HG02759 (cell line): ENCODE results near the gene RNF112.
"Not testable (repeated sequence)": the region's sequence is repeated elsewhere in the genome, so short reads cannot be mapped to it uniquely, and the experiment has no call there.

Experiments used
- ATAC-seq: cut with Tn5 transposase; IDR thresholded peaks from one replicate; pipeline ENCODE4 v1.9.1; 2021; ENCODE audit warnings: mild to moderate bottlenecking, moderate library complexity; ENCODE audit not compliant: unreplicated experiment

Gene RNF112

GRCh38 chr17:19443148-19443547 is 32.1 kb downstream of the RNF112 start:
- no peak for ATAC-seq

- ATAC-seq, result no peak
Observed at GRCh38 chr17:19445105-19445504, 34.1 kb downstream of the RNF112 start.

- not testable (repeated sequence) for ATAC-seq
Observed at GRCh38 chr17:19446577-19446976, 35.5 kb downstream of the RNF112 start.

- no peak for ATAC-seq
Observed at GRCh38 chr17:19447085-19447583, 36.1 kb downstream of the RNF112 start.

- no peak for ATAC-seq
Observed at GRCh38 chr17:19448341-19449268, 37.6 kb downstream of the RNF112 start.

- no peak for ATAC-seq
Observed at GRCh38 chr17:19449656-19450055, 38.6 kb downstream of the RNF112 start.

GRCh38 chr17:19453296-19453695 is 42.3 kb downstream of the RNF112 start:
- no peak for ATAC-seq

GRCh38 chr17:19454074-19454473 is 43.0 kb downstream of the RNF112 start:
- ATAC-seq, result no peak

GRCh38 chr17:19456016-19456927 is 45.2 kb downstream of the RNF112 start:
- no peak for ATAC-seq

GRCh38 chr17:19457046-19457445 is 46.0 kb downstream of the RNF112 start:
- ATAC-seq, result no peak

- ATAC-seq, result no peak
Observed at GRCh38 chr17:19457830-19458271, 46.8 kb downstream of the RNF112 start.

GRCh38 chr17:19458481-19458880 is 47.4 kb downstream of the RNF112 start:
- not testable (repeated sequence) for ATAC-seq

- ATAC-seq, result not testable (repeated sequence)
Observed at GRCh38 chr17:19459018-19459655, 48.1 kb downstream of the RNF112 start.

- ATAC-seq, result no peak
Observed at GRCh38 chr17:19460700-19461099, 49.7 kb downstream of the RNF112 start.

- no peak for ATAC-seq
Observed at GRCh38 chr17:19461116-19461515, 50.1 kb downstream of the RNF112 start.

- ATAC-seq, result no peak
Observed at GRCh38 chr17:19461681-19462080, 50.6 kb downstream of the RNF112 start.

- ATAC-seq, result not testable (repeated sequence)
Observed at GRCh38 chr17:19462456-19463035, 51.5 kb downstream of the RNF112 start.

GRCh38 chr17:19464031-19465026 is 53.3 kb downstream of the RNF112 start:
- no peak for ATAC-seq
